Measurements from ENCODE around the gene IFT122.

The IFT122 gene

DNA sequence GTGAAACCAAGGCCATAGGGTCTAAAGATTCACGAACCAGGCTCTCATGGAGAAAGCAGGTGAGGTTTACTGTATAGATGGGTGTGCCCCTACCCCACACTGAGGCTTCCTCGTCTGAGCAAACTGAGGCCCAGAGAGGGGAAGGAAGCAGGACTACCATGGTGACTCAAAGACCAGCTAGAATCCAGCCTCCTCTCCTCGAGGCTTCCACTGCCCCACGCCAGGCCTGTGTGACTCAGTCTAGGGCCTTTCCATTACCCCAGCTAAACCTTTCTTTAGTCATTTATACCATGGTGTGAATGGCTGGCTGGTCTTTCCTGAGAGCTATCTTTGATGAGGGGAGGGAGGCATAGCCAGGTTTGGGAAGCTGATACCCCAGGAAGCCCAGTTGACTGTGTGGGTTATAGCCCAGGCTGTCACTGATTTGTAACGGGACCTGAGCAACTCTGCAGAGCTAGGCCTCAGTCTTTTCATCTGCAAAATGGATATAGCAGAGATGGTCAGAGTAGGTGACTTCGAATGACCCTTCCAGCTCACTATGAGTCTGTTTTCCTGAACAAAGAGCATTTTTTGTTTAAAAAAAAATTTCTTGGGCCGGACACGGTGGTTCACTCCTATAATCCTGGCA lies 85.4 kb downstream of the IFT122 start:
- no peaks in the 10 kb centered on the region for H3K27me3 ChIP-seq (ENCODE audit: control insufficient read depth in 1 of 2, insufficient read depth in 2 of 2, low read length in 2 of 2)

GRCh38 chr3:129526121-129526900 lies 86.3 kb downstream of the IFT122 start:
- Histone ChIP-seq H3K36me3 (ENCODE audit: insufficient read depth, low read length) (no peaks in the 10 kb centered on the region), H3K4me1 (ENCODE audit: insufficient read depth, low read length) (no peaks in the 10 kb centered on the region), H3K27ac (ENCODE audit: low read depth, low read length) (no peak overlapping the region), H3K9ac (ENCODE audit: low read length) (no peak overlapping the region), H3K4me3 (ENCODE audit: low read depth in 1 of 2, low read length in 2 of 2) (no peak overlapping the region), H3K9me3 (ENCODE audit: low read length) (no peaks in the 10 kb centered on the region), H3K27me3 (ENCODE audit: control insufficient read depth in 1 of 2, insufficient read depth in 2 of 2, low read length in 2 of 2) (no peaks in the 10 kb centered on the region)

More for the DNA sequence above, 85.4 kb downstream of the IFT122 start:
- Histone ChIP-seq H3K36me3 (ENCODE audit: insufficient read depth, low read length) (no peaks in the 10 kb centered on the region), H3K9me3 (ENCODE audit: low read length) (no peaks in the 10 kb centered on the region), H3K9ac (ENCODE audit: low read length) (no peak overlapping the region), H3K27ac (ENCODE audit: low read depth, low read length) (no peak overlapping the region), H3K4me1 (ENCODE audit: insufficient read depth, low read length) (no peaks in the 10 kb centered on the region), H3K4me3 (ENCODE audit: low read depth in 1 of 2, low read length in 2 of 2) (no peak overlapping the region)

DNA sequence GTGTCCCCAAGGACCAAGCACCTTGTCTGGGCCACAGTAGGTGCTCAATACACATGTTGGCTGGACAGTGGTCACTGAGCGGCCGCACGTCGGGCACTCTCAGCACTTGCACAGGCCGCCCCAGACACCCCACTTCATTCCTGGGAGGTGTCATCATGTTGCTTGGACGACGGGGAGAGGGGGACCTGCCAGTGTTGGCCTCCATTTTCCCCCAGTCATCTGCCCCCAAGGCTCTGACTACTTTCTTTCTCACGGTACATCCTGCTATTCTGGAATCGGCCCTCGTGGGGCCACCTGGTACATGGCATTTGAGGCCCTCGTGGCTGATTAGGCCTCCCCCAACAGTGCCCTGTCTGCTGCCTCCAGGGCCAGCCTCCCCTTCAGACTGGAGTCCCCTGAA lies 87.2 kb downstream of the IFT122 start:
- Histone ChIP-seq H3K36me3 (ENCODE audit: insufficient read depth, low read length) (no peaks in the 10 kb centered on the region), H3K4me1 (ENCODE audit: insufficient read depth, low read length) (no peaks in the 10 kb centered on the region), H3K4me3 (ENCODE audit: low read depth in 1 of 2, low read length in 2 of 2) (no peak overlapping the region), H3K27me3 (ENCODE audit: control insufficient read depth in 1 of 2, insufficient read depth in 2 of 2, low read length in 2 of 2) (no peaks in the 10 kb centered on the region), H3K9me3 (ENCODE audit: low read length) (no peaks in the 10 kb centered on the region), H3K27ac (ENCODE audit: low read depth, low read length) (no peak overlapping the region), H3K9ac (ENCODE audit: low read length) (no peak overlapping the region)

DNA sequence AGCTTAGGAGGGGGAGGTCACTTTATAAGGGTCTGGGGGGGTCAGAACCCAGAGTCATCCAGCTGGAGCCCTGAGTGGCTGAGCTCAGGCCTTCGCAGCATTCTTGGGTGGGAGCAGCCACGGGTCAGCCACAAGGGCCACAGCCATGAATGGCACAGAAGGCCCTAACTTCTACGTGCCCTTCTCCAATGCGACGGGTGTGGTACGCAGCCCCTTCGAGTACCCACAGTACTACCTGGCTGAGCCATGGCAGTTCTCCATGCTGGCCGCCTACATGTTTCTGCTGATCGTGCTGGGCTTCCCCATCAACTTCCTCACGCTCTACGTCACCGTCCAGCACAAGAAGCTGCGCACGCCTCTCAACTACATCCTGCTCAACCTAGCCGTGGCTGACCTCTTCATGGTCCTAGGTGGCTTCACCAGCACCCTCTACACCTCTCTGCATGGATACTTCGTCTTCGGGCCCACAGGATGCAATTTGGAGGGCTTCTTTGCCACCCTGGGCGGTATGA lies 88.6 kb downstream of the IFT122 start, which contains the start of gene RHO:
RHO (plus strand) TSS at position 51 of the 512 bp plus-strand sequence; CDS start at position 146, 95 bp downstream.
- Histone ChIP-seq H3K4me1 (ENCODE audit: insufficient read depth, low read length) (no peaks in the 10 kb centered on the region), H3K27me3 (ENCODE audit: control insufficient read depth in 1 of 2, insufficient read depth in 2 of 2, low read length in 2 of 2) (no peaks in the 10 kb centered on the region), H3K9ac (ENCODE audit: low read length) (no peak within 1 kb of the TSS), H3K36me3 (ENCODE audit: insufficient read depth, low read length) (no peaks in the 10 kb centered on the region), H3K4me3 (ENCODE audit: low read depth in 1 of 2, low read length in 2 of 2) (no peak within 1 kb of the TSS), H3K9me3 (ENCODE audit: low read length) (no peaks in the 10 kb centered on the region), H3K27ac (ENCODE audit: low read depth, low read length) (no peak within 1 kb of the TSS)

DNA sequence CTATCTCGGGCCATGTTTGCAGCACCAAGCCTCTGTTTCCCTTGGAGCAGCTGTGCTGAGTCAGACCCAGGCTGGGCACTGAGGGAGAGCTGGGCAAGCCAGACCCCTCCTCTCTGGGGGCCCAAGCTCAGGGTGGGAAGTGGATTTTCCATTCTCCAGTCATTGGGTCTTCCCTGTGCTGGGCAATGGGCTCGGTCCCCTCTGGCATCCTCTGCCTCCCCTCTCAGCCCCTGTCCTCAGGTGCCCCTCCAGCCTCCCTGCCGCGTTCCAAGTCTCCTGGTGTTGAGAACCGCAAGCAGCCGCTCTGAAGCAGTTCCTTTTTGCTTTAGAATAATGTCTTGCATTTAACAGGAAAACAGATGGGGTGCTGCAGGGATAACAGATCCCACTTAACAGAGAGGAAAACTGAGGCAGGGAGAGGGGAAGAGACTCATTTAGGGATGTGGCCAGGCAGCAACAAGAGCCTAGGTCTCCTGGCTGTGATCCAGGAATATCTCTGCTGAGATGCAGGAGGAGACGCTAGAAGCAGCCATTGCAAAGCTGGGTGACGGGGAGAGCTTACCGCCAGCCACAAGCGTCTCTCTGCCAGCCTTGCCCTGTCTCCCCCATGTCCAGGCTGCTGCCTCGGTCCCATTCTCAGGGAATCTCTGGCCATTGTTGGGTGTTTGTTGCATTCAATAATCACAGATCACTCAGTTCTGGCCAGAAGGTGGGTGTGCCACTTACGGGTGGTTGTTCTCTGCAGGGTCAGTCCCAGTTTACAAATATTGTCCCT lies 89.6 kb downstream of the IFT122 start:
- H3K9me3 ChIP-seq (ENCODE audit: low read length) = no peaks in the 10 kb centered on the region
- no peak overlapping the region for H3K27ac ChIP-seq (ENCODE audit: low read depth, low read length)
- no peaks in the 10 kb centered on the region for H3K4me1 ChIP-seq (ENCODE audit: insufficient read depth, low read length)
- H3K4me3 ChIP-seq (ENCODE audit: low read depth in 1 of 2, low read length in 2 of 2) = no peak overlapping the region
- H3K9ac ChIP-seq (ENCODE audit: low read length) = no peak overlapping the region
- H3K36me3 ChIP-seq (ENCODE audit: insufficient read depth, low read length) = no peaks in the 10 kb centered on the region
- H3K27me3 ChIP-seq (ENCODE audit: control insufficient read depth in 1 of 2, insufficient read depth in 2 of 2, low read length in 2 of 2) = no peaks in the 10 kb centered on the region

DNA sequence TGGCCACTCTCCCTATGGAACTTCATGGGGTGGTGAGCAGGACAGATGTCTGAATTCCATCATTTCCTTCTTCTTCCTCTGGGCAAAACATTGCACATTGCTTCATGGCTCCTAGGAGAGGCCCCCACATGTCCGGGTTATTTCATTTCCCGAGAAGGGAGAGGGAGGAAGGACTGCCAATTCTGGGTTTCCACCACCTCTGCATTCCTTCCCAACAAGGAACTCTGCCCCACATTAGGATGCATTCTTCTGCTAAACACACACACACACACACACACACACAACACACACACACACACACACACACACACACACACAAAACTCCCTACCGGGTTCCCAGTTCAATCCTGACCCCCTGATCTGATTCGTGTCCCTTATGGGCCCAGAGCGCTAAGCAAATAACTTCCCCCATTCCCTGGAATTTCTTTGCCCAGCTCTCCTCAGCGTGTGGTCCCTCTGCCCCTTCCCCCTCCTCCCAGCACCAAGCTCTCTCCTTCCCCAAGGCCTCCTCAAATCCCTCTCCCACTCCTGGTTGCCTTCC lies 90.3 kb downstream of the IFT122 start:
- no peaks in the 10 kb centered on the region for H3K36me3 ChIP-seq (ENCODE audit: insufficient read depth, low read length)
- no peaks in the 10 kb centered on the region for H3K9me3 ChIP-seq (ENCODE audit: low read length)
- H3K9ac ChIP-seq (ENCODE audit: low read length) = no peak overlapping the region
- no peak overlapping the region for H3K27ac ChIP-seq (ENCODE audit: low read depth, low read length)
- no peaks in the 10 kb centered on the region for H3K4me1 ChIP-seq (ENCODE audit: insufficient read depth, low read length)
- H3K4me3 ChIP-seq (ENCODE audit: low read depth in 1 of 2, low read length in 2 of 2) = no peak overlapping the region
- no peaks in the 10 kb centered on the region for H3K27me3 ChIP-seq (ENCODE audit: control insufficient read depth in 1 of 2, insufficient read depth in 2 of 2, low read length in 2 of 2)

DNA sequence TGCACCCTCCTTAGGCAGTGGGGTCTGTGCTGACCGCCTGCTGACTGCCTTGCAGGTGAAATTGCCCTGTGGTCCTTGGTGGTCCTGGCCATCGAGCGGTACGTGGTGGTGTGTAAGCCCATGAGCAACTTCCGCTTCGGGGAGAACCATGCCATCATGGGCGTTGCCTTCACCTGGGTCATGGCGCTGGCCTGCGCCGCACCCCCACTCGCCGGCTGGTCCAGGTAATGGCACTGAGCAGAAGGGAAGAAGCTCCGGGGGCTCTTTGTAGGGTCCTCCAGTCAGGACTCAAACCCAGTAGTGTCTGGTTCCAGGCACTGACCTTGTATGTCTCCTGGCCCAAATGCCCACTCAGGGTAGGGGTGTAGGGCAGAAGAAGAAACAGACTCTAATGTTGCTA lies 90.8 kb downstream of the IFT122 start:
- H3K9ac ChIP-seq (ENCODE audit: low read length) = no peak overlapping the region
- H3K27me3 ChIP-seq (ENCODE audit: control insufficient read depth in 1 of 2, insufficient read depth in 2 of 2, low read length in 2 of 2) = no peaks in the 10 kb centered on the region
- no peaks in the 10 kb centered on the region for H3K36me3 ChIP-seq (ENCODE audit: insufficient read depth, low read length)
- no peak overlapping the region for H3K27ac ChIP-seq (ENCODE audit: low read depth, low read length)
- H3K4me1 ChIP-seq (ENCODE audit: insufficient read depth, low read length) = no peaks in the 10 kb centered on the region
- H3K9me3 ChIP-seq (ENCODE audit: low read length) = no peaks in the 10 kb centered on the region
- no peak overlapping the region for H3K4me3 ChIP-seq (ENCODE audit: low read depth in 1 of 2, low read length in 2 of 2)

DNA sequence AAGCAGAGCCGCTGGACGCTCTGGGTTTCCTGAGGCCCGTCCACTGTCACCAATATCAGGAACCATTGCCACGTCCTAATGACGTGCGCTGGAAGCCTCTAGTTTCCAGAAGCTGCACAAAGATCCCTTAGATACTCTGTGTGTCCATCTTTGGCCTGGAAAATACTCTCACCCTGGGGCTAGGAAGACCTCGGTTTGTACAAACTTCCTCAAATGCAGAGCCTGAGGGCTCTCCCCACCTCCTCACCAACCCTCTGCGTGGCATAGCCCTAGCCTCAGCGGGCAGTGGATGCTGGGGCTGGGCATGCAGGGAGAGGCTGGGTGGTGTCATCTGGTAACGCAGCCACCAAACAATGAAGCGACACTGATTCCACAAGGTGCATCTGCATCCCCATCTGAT lies 91.7 kb downstream of the IFT122 start:
- H3K27ac ChIP-seq (ENCODE audit: low read depth, low read length) = no peak overlapping the region
- no peaks in the 10 kb centered on the region for H3K36me3 ChIP-seq (ENCODE audit: insufficient read depth, low read length)
- H3K4me1 ChIP-seq (ENCODE audit: insufficient read depth, low read length) = no peaks in the 10 kb centered on the region
- no peak overlapping the region for H3K9ac ChIP-seq (ENCODE audit: low read length)
- no peaks in the 10 kb centered on the region for H3K27me3 ChIP-seq (ENCODE audit: control insufficient read depth in 1 of 2, insufficient read depth in 2 of 2, low read length in 2 of 2)
- H3K9me3 ChIP-seq (ENCODE audit: low read length) = no peaks in the 10 kb centered on the region
- no peak overlapping the region for H3K4me3 ChIP-seq (ENCODE audit: low read depth in 1 of 2, low read length in 2 of 2)

DNA sequence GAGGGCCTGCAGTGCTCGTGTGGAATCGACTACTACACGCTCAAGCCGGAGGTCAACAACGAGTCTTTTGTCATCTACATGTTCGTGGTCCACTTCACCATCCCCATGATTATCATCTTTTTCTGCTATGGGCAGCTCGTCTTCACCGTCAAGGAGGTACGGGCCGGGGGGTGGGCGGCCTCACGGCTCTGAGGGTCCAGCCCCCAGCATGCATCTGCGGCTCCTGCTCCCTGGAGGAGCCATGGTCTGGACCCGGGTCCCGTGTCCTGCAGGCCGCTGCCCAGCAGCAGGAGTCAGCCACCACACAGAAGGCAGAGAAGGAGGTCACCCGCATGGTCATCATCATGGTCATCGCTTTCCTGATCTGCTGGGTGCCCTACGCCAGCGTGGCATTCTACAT lies 92.2 kb downstream of the IFT122 start:
- Histone ChIP-seq H3K9me3 (ENCODE audit: low read length) (no peaks in the 10 kb centered on the region), H3K36me3 (ENCODE audit: insufficient read depth, low read length) (no peaks in the 10 kb centered on the region), H3K4me3 (ENCODE audit: low read depth in 1 of 2, low read length in 2 of 2) (no peak overlapping the region), H3K4me1 (ENCODE audit: insufficient read depth, low read length) (no peaks in the 10 kb centered on the region), H3K27me3 (ENCODE audit: control insufficient read depth in 1 of 2, insufficient read depth in 2 of 2, low read length in 2 of 2) (no peaks in the 10 kb centered on the region), H3K27ac (ENCODE audit: low read depth, low read length) (no peak overlapping the region), H3K9ac (ENCODE audit: low read length) (no peak overlapping the region)

- Histone ChIP-seq H3K36me3 (ENCODE audit: insufficient read depth, low read length) (no peaks in the 10 kb centered on the region), H3K27ac (ENCODE audit: low read depth, low read length) (no peak overlapping the region), H3K9ac (ENCODE audit: low read length) (no peak overlapping the region), H3K4me3 (ENCODE audit: low read depth in 1 of 2, low read length in 2 of 2) (no peak overlapping the region), H3K27me3 (ENCODE audit: control insufficient read depth in 1 of 2, insufficient read depth in 2 of 2, low read length in 2 of 2) (no peaks in the 10 kb centered on the region), H3K9me3 (ENCODE audit: low read length) (no peaks in the 10 kb centered on the region), H3K4me1 (ENCODE audit: insufficient read depth, low read length) (no peaks in the 10 kb centered on the region)
Measured at GRCh38 chr3:129533406-129533805, 93.4 kb downstream of the IFT122 start.

- no peaks in the 10 kb centered on the region for H3K27me3 ChIP-seq (ENCODE audit: control insufficient read depth in 1 of 2, insufficient read depth in 2 of 2, low read length in 2 of 2)
- H3K36me3 ChIP-seq (ENCODE audit: insufficient read depth, low read length) = no peaks in the 10 kb centered on the region
- H3K9ac ChIP-seq (ENCODE audit: low read length) = no peak overlapping the region
- no peaks in the 10 kb centered on the region for H3K9me3 ChIP-seq (ENCODE audit: low read length)
- no peak overlapping the region for H3K27ac ChIP-seq (ENCODE audit: low read depth, low read length)
- H3K4me3 ChIP-seq (ENCODE audit: low read depth in 1 of 2, low read length in 2 of 2) = no peak overlapping the region
- H3K4me1 ChIP-seq (ENCODE audit: insufficient read depth, low read length) = no peaks in the 10 kb centered on the region
Measured at GRCh38 chr3:129534428-129535027, 94.5 kb downstream of the IFT122 start.

All from muscle layer of colon (tissue), 2 donors.